Stimulated activated CD8-positive, alpha-beta memory T cell treated with anti-CD3 and anti-CD28 coated beads, Interleukin-15, amount 100 ng/mL, for 24 hours (primary cell): ENCODE data around the gene KIF18B.
A peak's percentile ranks its signal among the peaks of the same experiment; 100 is the strongest.
"Not testable (repeated sequence)": the region's sequence is repeated elsewhere in the genome, so short reads cannot be mapped to it uniquely, and the experiment has no call there.

Experiments used
- DNase-seq: peaks from one replicate; pipeline ENCODE4 v3.0.0-alpha.2; 2020; ENCODE audit warnings: low read depth

Gene KIF18B

GRCh38 chr17:44969144-44969780 lies 21.7 kb upstream of the KIF18B start:
- no peak for DNase-seq

DNA sequence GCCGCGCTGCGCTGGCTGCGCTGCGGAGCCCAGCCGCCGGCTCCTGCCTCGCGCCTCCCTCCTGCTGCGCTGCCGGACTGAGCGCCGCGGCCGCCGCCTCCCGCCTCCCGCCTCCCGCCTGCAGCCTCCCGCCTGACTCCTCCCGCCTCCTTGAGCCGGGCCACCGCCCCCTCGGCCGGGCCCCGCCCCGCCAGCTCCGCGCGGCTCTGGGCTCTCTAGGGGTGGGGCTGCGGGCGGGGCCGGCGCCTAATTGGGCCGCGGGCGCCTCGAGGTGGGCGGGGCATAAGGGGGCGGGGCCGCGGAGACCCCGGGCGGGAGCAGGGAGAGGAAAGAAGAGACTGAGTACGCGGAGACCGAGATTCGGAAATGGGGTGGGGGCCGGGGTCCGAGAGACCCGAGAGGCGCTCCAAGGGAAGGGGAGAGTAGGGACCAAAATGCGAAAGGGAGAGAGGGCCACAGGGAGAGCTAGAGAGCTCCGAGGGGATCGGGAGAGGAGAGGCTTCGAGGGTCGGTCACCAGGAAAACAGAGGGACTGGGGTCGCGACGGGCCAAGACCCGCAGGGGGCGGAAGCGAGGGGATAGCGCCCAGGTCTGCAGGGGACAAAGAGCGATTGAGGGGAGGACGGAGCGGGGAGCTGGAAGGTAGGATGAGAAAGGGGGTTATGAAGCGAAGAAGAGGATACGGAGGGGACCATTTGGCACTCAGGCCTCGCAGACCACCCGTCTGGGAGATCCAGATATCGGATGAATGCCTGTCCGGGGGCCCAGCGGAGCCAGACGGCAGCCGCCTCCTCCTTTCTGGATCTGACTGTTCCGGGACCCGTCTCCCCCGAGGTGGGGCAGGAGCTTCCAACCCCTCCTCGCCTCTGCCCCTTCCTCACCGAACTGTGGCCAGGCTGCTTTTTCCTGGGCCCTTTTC lies 20.9 kb upstream of the KIF18B start, which contains the start of gene C1QL1:
Gene C1QL1 (minus strand): TSS at position 79 of the 919 bp plus-strand sequence. CDS start 255 bp downstream, outside the sequence.
- peak; percentile 73 for DNase-seq

- no peak for DNase-seq
These were observed 20.3 kb upstream of the KIF18B start for GRCh38 chr17:44967907-44968224.

- no peak for DNase-seq
These were observed 19.7 kb upstream of the KIF18B start for GRCh38 chr17:44967026-44967906.

DNA sequence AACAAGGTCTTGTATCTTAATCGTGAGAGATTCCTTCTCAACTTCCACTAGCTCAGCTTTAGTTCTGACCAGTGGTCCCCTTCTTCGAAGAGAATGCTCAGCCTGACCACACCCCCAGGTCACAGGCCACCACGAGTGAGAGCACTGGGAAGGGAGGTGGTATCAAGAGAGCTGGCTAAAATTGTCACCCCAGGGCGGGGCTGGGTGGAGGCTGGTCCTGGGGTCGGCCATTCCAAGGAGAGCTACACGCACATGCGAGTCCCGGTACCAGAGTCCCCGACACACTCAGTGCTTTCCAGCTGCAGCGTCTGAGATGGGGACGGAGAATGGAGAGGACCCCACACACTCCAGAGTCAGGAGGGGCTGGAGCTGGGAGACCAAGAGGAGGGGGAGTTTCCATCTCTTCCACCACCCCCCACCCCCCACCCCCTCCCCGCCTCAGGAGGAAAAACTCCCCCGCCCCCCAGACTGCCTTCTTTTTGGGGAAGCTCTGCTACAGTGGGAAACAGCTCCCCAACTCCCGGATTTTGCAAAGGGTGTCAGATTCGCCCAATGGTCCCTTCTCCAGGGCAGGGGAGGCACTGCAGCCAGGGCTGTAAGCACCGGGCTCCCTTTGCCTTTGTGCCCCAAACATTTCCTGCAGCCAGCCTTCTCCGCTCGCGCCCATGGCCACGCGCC lies 18.9 kb upstream of the KIF18B start:
- no peak for DNase-seq

DNA sequence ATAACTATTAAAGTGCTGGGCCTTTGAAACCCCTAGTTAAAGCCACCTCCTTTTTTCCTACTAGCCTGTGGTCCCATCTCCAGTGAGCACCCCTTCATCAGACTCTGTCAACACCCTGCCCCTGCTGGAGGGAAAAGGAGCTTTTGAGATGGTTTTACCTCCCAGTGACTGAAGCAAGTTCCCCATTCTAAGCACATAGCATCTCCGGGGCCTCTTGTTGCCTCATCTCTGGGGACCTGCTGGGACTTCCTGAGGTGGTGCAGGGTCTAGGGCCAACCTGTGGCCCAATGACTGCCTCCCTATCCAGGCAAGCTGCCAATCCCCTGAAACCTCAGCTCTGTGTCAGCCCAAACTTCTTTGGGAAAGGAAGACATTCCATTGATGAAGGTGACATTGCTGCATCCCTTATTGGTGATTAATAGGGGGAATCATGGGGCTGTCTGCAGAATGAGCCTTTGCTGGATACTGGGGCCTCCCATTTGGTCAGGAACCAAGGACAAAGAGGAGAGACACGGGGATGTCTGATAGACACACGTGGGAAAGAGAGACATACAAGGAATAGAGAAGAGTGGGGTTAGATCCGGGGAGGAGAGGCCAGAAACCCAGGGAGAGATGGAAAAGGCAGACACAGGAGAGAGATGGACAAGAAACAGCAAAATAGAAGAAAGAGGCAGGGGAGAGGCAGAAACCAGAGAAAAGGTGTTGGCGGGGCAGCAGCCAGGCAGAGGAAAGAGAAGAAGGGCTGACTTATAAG lies 18.1 kb upstream of the KIF18B start:
- no peak for DNase-seq

- DNase-seq = no peak
These were observed 14.4 kb upstream of the KIF18B start for GRCh38 chr17:44961921-44962350.

GRCh38 chr17:44960691-44961090 lies 13.1 kb upstream of the KIF18B start:
- DNase-seq = no peak

DNA sequence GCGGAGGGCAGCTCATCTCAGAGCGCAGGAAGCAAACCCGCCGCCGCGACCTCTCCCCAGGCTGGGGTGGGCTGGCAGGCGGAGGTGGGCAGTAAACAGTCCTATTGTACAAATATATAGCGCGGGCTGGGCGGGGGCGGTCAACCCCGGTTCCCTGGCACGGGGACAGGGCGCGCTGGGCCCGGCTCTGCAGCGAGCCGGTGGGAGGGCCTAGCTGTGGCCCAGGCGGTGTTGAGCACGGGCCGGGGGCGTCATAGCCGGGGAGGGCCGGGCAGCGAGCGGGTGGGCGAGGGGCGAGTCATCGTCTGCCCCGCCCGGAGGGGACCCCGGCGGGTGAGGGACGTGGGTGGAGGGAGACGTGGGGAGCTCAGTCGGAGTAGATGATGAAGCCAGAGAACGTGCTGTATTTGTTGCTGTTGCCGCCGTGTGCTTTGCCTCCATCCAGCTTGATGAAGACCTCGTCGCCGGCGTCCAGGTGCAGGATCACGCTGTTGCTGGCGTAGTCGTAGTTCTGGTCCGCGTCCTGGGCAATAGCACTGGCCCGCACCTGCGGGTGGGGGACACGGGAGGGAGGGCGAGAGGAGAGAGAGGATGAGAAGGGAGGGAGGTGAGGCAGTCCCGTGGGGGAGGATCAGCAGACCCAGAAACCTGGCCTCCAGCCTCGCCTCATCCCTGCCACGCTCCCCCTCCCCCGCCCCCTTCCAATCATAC lies 12.4 kb upstream of the KIF18B start:
- DNase-seq = no peak

DNA sequence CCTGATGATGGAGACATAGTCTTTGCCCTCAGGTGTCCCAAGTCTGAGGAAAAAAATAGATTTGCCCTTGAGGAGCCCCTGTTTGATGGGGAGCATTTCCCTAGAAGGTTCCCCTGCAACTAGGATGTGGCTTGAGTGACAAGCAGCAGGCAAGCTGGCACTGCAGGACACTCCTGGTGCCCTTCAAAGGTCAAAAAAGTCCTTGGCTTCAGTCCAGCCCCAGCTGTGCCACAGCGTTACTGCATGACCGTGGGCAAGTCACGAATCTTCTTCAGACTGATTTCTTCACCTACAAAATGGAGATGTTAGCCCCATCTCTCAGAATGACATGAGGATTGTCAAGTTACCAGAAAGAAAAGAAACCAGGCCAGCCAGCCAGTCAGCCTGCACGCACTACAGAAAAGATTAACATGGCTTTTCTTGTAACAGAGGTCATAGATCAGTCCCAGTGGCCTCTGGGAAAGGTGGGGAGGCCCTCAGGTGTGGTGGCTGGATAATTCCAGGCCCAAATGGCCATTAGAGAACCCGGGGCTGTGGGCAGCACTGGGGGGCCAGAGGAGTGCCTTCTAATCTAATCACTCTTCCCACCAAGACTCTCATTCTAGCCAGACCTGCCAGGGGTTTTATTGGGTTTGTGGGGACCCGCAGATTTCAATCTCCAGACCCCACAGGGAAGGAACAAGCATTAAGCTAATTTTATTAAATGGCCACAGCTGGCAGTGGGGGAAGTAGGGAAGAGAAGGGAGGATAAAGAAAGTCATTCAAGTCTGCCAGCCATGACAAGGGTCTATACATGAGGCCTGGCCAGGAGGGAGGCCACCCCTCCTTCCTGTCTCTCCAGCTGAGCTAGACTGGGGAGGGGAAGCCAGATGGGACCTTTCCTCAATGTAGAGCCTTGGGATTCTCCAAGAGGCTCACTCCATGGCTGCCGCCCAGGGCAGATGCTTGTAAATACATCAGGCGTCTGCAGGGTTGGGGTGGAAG lies 9.7 kb upstream of the KIF18B start:
- no peak for DNase-seq

GRCh38 chr17:44955674-44956425 lies 8.3 kb upstream of the KIF18B start:
- DNase-seq = no peak

- DNase-seq = no peak
These were observed 5.4 kb upstream of the KIF18B start for GRCh38 chr17:44952946-44953475.

- DNase-seq = no peak
These were observed 782 bp upstream of the KIF18B start for GRCh38 chr17:44948315-44948795.

- DNase-seq = not testable (repeated sequence)
These were observed 1.9 kb downstream of the KIF18B start for GRCh38 chr17:44945652-44946051.

- no peak for DNase-seq
These were observed 5.1 kb downstream of the KIF18B start for GRCh38 chr17:44942456-44942855.

DNA sequence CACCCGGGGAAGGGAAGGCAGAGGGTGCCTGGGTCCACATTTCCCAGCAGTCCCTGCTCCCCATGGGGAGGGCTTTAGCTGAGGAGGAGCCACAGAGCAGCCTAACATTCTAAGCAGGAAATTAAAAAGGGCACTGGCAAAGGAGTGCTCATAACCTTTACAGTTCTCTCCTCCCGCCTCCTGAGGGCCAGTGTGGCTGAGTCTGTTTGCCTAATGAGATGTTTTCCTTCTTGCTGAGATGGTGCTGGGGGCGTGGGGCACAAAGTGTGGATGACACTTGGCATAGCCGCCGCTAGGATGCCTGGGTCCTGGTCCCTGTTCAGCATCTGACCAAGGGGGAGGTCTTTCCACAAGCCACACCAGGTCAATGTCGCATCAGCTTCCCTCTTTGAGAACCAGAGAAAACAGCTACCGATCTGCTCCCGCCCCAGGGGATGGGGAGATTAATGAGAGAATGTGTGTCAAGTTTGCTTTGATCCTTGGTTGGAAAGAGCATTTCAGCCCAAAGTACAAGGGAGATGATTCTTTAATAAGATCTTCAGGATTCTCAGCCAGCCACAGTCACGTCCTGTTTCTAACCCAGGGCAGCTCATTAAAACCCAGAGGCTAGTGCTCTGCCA lies 5.8 kb downstream of the KIF18B start:
- no peak for DNase-seq

DNA sequence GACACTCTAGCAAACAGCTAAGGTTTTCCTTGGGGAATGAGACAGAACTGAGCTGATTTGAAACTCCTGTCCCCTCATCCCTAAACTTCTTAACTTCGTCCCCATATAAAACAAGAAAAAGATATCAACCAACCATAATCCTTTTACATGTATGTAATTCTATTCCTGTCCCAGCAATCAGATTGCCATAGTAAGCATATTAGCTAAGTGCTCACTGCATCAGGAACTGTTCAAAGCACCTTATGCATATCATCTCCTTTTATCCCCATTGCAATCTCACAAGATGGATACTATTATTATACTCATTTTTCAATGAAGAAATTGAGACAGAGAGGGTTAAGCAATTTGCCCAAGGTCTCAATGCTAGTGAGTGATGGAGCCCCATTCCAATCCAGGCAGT lies 6.8 kb downstream of the KIF18B start:
- DNase-seq = no peak

- no peak for DNase-seq
These were observed 7.3 kb downstream of the KIF18B start for GRCh38 chr17:44940317-44940716.
